Mucosa of rectum (tissue), 2 donors: ENCODE measurements around the gene IKZF1.
A peak's percentile ranks its signal among the peaks of the same experiment; 100 is the strongest.

Experiments
- H3K27ac ChIP-seq, 2 donors: one replicate each; pipeline ENCODE4 v1.7.0; 2013; ENCODE audit warnings: inconsistent platforms in 2 of 2, low read depth in 2 of 2, low read length in 2 of 2
- H3K27me3 ChIP-seq, 2 donors: one replicate each; pipeline ENCODE4 v1.7.0; 2013; ENCODE audit warnings: low read length in 2 of 2; ENCODE audit not compliant: control insufficient read depth in 2 of 2, insufficient read depth in 2 of 2
- H3K36me3 ChIP-seq, 2 donors: one replicate each; pipeline ENCODE4 v1.7.0; 2013; ENCODE audit warnings: low read length in 2 of 2; ENCODE audit not compliant: control insufficient read depth in 2 of 2, insufficient read depth in 2 of 2
- H3K4me1 ChIP-seq, 2 donors: one replicate each; pipeline ENCODE4 v1.7.0; 2013; ENCODE audit warnings: low read length in 2 of 2, mild to moderate bottlenecking in 1 of 2; ENCODE audit not compliant: control insufficient read depth in 2 of 2, insufficient read depth in 2 of 2
- H3K4me3 ChIP-seq, 2 donors: one replicate each; pipeline ENCODE4 v1.7.0; 2013; ENCODE audit warnings: low read length in 2 of 2
- H3K9ac ChIP-seq, 2 donors: one replicate each; pipeline ENCODE4 v1.7.0; 2013; ENCODE audit warnings: low read length in 2 of 2, low read depth in 1 of 2, mild to moderate bottlenecking in 1 of 2
- H3K9me3 ChIP-seq, 2 donors: one replicate each; pipeline ENCODE4 v1.7.0; 2013; ENCODE audit warnings: low read length in 2 of 2; ENCODE audit not compliant: control insufficient read depth in 2 of 2
- donor health status: healthy.
- donor health status: Normal muscosa, but diverticular disease.

Gene IKZF1

GRCh38 chr7:50304129-50304910 lies at the start of gene IKZF1:
IKZF1 (plus strand) TSS chr7:50304716; CDS start chr7:50319062, 14,346 bp downstream.
- Histone ChIP-seq H3K4me1 (no peaks in the 10 kb centered on the region), H3K36me3 (no peaks in the 10 kb centered on the region), H3K27ac (peak within 1 kb of the TSS; percentile 56 to 74), H3K9ac (peak within 1 kb of the TSS; percentile 65 to 74), H3K9me3 (no peaks in the 10 kb centered on the region), H3K4me3 (peak within 1 kb of the TSS; percentile 58 to 79), H3K27me3 (peaks cover 8 to 13% of the 10 kb centered on the region in 2 donors)

GRCh38 chr7:50261593-50261992 lies 42.9 kb upstream of the IKZF1 start:
- Histone ChIP-seq H3K4me1 (peaks cover 0 to 12% of the 10 kb centered on the region in 2 donors), H3K27me3 (no peaks in the 10 kb centered on the region), H3K27ac (no peak overlapping the region), H3K9ac (no peak overlapping the region), H3K4me3 (no peak overlapping the region), H3K9me3 (no peaks in the 10 kb centered on the region), H3K36me3 (no peaks in the 10 kb centered on the region)

- no peaks in the 10 kb centered on the region for H3K27me3 ChIP-seq
- H3K4me3 ChIP-seq, result no peak overlapping the region
- H3K9me3 ChIP-seq, result no peaks in the 10 kb centered on the region
- no peak overlapping the region for H3K9ac ChIP-seq
- H3K27ac ChIP-seq, result peak overlapping the region; percentile 15 to 20
- no peaks in the 10 kb centered on the region for H3K36me3 ChIP-seq
- H3K4me1 ChIP-seq, result peaks cover 3 to 15% of the 10 kb centered on the region in 2 donors
Observed at GRCh38 chr7:50262446-50262845, 42.1 kb upstream of the IKZF1 start.

GRCh38 chr7:50262916-50263690 lies 41.4 kb upstream of the IKZF1 start:
- H3K4me3 ChIP-seq, result no peak overlapping the region
- no peaks in the 10 kb centered on the region for H3K27me3 ChIP-seq
- H3K27ac ChIP-seq, result peak overlapping the region in 1 of 2 donors; percentile 15
- no peak overlapping the region for H3K9ac ChIP-seq
- H3K4me1 ChIP-seq, result peaks cover 9 to 21% of the 10 kb centered on the region in 2 donors
- H3K9me3 ChIP-seq, result no peaks in the 10 kb centered on the region
- H3K36me3 ChIP-seq, result no peaks in the 10 kb centered on the region

GRCh38 chr7:50264908-50265307 lies 39.6 kb upstream of the IKZF1 start:
- H3K36me3 ChIP-seq, result no peaks in the 10 kb centered on the region
- no peaks in the 10 kb centered on the region for H3K9me3 ChIP-seq
- peak overlapping the region in 1 of 2 donors; percentile 33 for H3K27ac ChIP-seq
- no peaks in the 10 kb centered on the region for H3K27me3 ChIP-seq
- peaks cover 10 to 36% of the 10 kb centered on the region in 2 donors for H3K4me1 ChIP-seq
- H3K9ac ChIP-seq, result no peak overlapping the region
- no peak overlapping the region for H3K4me3 ChIP-seq

GRCh38 chr7:50265968-50266634 lies 38.4 kb upstream of the IKZF1 start:
- peaks cover 10 to 36% of the 10 kb centered on the region in 2 donors for H3K4me1 ChIP-seq
- H3K9ac ChIP-seq, result no peak overlapping the region
- no peaks in the 10 kb centered on the region for H3K27me3 ChIP-seq
- H3K9me3 ChIP-seq, result no peaks in the 10 kb centered on the region
- peak overlapping the region in 1 of 2 donors; percentile 23 for H3K27ac ChIP-seq
- H3K36me3 ChIP-seq, result no peaks in the 10 kb centered on the region
- peak overlapping the region in 1 of 2 donors; percentile 7 for H3K4me3 ChIP-seq

GRCh38 chr7:50266635-50267386 lies 37.7 kb upstream of the IKZF1 start:
- H3K36me3 ChIP-seq, result no peaks in the 10 kb centered on the region
- H3K4me1 ChIP-seq, result peaks cover 10 to 36% of the 10 kb centered on the region in 2 donors
- peak overlapping the region; percentile 20 to 49 for H3K27ac ChIP-seq
- H3K27me3 ChIP-seq, result no peaks in the 10 kb centered on the region
- H3K4me3 ChIP-seq, result peak overlapping the region in 1 of 2 donors; percentile 7
- no peaks in the 10 kb centered on the region for H3K9me3 ChIP-seq
- H3K9ac ChIP-seq, result no peak overlapping the region

GRCh38 chr7:50267525-50268041 lies 36.9 kb upstream of the IKZF1 start:
- no peak overlapping the region for H3K4me3 ChIP-seq
- H3K27me3 ChIP-seq, result no peaks in the 10 kb centered on the region

GRCh38 chr7:50268223-50268622 lies 36.3 kb upstream of the IKZF1 start:
- Histone ChIP-seq H3K27ac (peak overlapping the region in 1 of 2 donors; percentile 49), H3K36me3 (no peaks in the 10 kb centered on the region), H3K9ac (peak overlapping the region in 1 of 2 donors; percentile 2), H3K27me3 (no peaks in the 10 kb centered on the region), H3K9me3 (no peaks in the 10 kb centered on the region), H3K4me3 (no peak overlapping the region), H3K4me1 (peaks cover 10 to 33% of the 10 kb centered on the region in 2 donors)

More at GRCh38 chr7:50267525-50268041, 36.9 kb upstream of the IKZF1 start:
- H3K27ac ChIP-seq, result peak overlapping the region; percentile 20 to 49
- no peak overlapping the region for H3K9ac ChIP-seq
- H3K9me3 ChIP-seq, result no peaks in the 10 kb centered on the region
- no peaks in the 10 kb centered on the region for H3K36me3 ChIP-seq
- peaks cover 10 to 33% of the 10 kb centered on the region in 2 donors for H3K4me1 ChIP-seq
